ENCODE data around the gene TOMM40.

Gene TOMM40

DNA sequence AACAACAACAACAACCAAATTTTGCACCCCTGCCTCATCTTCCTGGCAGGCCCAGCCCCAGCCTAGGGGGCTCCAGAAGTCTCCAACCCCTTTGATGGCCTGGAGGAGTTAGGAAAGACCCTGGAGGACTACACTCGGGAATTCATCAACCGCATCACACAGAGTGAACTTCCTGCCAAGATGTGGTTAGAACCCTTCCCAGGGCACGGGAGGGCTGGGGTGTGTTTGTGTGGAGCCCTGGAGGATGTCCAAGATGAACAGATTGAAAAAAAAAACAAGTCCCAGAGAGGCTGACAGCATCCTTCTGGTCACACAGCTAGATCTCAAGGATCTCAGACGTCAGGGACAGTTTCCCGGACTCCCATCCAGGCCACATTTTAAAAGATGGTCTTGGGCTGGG is 36.7 kb downstream of the TOMM40 start:
- no peak overlapping the region for H3K27ac ChIP-seq
- DNase-seq, result peak; percentile 34
- no peaks in the 10 kb centered on the region for H3K27me3 ChIP-seq (replicated peaks)
- TF ChIP-seq, protein P1, sequence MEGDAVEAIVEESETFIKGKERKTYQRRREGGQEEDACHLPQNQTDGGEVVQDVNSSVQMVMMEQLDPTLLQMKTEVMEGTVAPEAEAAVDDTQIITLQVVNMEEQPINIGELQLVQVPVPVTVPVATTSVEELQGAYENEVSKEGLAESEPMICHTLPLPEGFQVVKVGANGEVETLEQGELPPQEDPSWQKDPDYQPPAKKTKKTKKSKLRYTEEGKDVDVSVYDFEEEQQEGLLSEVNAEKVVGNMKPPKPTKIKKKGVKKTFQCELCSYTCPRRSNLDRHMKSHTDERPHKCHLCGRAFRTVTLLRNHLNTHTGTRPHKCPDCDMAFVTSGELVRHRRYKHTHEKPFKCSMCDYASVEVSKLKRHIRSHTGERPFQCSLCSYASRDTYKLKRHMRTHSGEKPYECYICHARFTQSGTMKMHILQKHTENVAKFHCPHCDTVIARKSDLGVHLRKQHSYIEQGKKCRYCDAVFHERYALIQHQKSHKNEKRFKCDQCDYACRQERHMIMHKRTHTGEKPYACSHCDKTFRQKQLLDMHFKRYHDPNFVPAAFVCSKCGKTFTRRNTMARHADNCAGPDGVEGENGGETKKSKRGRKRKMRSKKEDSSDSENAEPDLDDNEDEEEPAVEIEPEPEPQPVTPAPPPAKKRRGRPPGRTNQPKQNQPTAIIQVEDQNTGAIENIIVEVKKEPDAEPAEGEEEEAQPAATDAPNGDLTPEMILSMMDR (IDR thresholded peaks at IDR 0.05; ENCODE audit: low read depth, low read length, missing control alignments), result no peak
- no peak overlapping the region for H3K4me3 ChIP-seq (ENCODE audit: low read depth, low read length)
- H3K36me3 ChIP-seq (replicated peaks), result no peaks in the 10 kb centered on the region
- in situ Hi-C loops (cut with HindIII; ENCODE audit: low pct_ligation_motif_present, low sequenced_read_pairs), result no loop called here

DNA sequence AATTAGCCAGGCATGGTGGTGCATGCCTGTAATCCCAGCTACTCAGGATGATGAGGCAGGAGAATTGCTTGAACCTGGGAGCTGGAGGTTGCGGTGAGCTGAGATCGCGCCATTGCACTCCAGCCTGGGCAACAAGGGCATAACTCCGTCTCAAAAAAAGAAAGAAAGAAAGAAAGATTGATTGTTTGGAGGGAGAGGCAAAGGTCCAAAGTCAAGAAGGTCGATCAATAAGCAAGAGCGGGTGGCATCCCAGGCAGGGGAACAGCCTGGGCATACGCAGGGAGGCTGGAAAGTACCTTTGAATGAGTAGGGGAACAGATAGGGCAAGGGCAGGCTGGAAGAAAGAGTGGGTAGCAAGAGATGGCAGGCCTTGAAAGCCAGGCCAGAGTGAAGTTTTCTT is 39.0 kb downstream of the TOMM40 start:
- TF ChIP-seq, protein P1 (IDR thresholded peaks at IDR 0.05; ENCODE audit: low read depth, low read length, missing control alignments), result no peak
- Histone ChIP-seq H3K27me3 (replicated peaks) (no peaks in the 10 kb centered on the region), H3K4me3 (ENCODE audit: low read depth, low read length) (no peak overlapping the region), H3K36me3 (replicated peaks) (no peaks in the 10 kb centered on the region), H3K27ac (no peak overlapping the region)
- DNase-seq, result no peak
- in situ Hi-C loops (cut with HindIII; ENCODE audit: low pct_ligation_motif_present, low sequenced_read_pairs), result no loop called here

- H3K4me3 ChIP-seq (ENCODE audit: low read depth, low read length), result no peak overlapping the region
- no peak for DNase-seq
- no peaks in the 10 kb centered on the region for H3K36me3 ChIP-seq (replicated peaks)
- no peaks in the 10 kb centered on the region for H3K27me3 ChIP-seq (replicated peaks)
- in situ Hi-C loops (cut with HindIII; ENCODE audit: low pct_ligation_motif_present, low sequenced_read_pairs), result no loop called here
- no peak overlapping the region for H3K27ac ChIP-seq
- TF ChIP-seq, protein P1 (IDR thresholded peaks at IDR 0.05; ENCODE audit: low read depth, low read length, missing control alignments), result no peak
Measured at GRCh38 chr19:44931541-44931940, 40.5 kb downstream of the TOMM40 start.

GRCh38 chr19:44939668-44940067 is 48.6 kb downstream of the TOMM40 start:
- no peak for DNase-seq
- Histone ChIP-seq H3K27me3 (replicated peaks) (no peaks in the 10 kb centered on the region), H3K4me3 (ENCODE audit: low read depth, low read length) (no peak overlapping the region), H3K36me3 (replicated peaks) (no peaks in the 10 kb centered on the region), H3K27ac (no peak overlapping the region)
- TF ChIP-seq, protein P1 (IDR thresholded peaks at IDR 0.05; ENCODE audit: low read depth, low read length, missing control alignments), result no peak
- in situ Hi-C loops (cut with HindIII; ENCODE audit: low pct_ligation_motif_present, low sequenced_read_pairs), result no loop called here

GRCh38 chr19:44942067-44942571 is 51.1 kb downstream of the TOMM40 start, which contains the start of gene APOC4:
TSS of gene APOC4 (plus strand) at chr19:44942237. CDS start at chr19:44942278, 41 bp downstream.
- Histone ChIP-seq H3K27me3 (replicated peaks) (no peaks in the 10 kb centered on the region), H3K27ac (no peak within 1 kb of the TSS), H3K4me3 (ENCODE audit: low read depth, low read length) (no peak within 1 kb of the TSS), H3K36me3 (replicated peaks) (no peaks in the 10 kb centered on the region)
- TF ChIP-seq, protein P1 (IDR thresholded peaks at IDR 0.05; ENCODE audit: low read depth, low read length, missing control alignments), result no peak
- DNase-seq, result no peak
- in situ Hi-C loops (cut with HindIII; ENCODE audit: low pct_ligation_motif_present, low sequenced_read_pairs), result no loop called here

GRCh38 chr19:44943801-44944249 is 52.8 kb downstream of the TOMM40 start:
- TF ChIP-seq, protein P1 (IDR thresholded peaks at IDR 0.05; ENCODE audit: low read depth, low read length, missing control alignments), result no peak
- H3K27me3 ChIP-seq (replicated peaks), result no peaks in the 10 kb centered on the region
- DNase-seq, result no peak
- no peaks in the 10 kb centered on the region for H3K36me3 ChIP-seq (replicated peaks)
- in situ Hi-C loops (cut with HindIII; ENCODE audit: low pct_ligation_motif_present, low sequenced_read_pairs), result no loop called here
- no peak overlapping the region for H3K27ac ChIP-seq
- H3K4me3 ChIP-seq (ENCODE audit: low read depth, low read length), result no peak overlapping the region

Measured in brain microvascular endothelial cell (primary cell).